SK-N-SH treated with all-trans-retinoic acid at 6 μM for 48 hours (cell line): Measurements from ENCODE around the gene DDRGK1.

ENCODE experiments used
- CSDC2 ChIP-seq: fragments of 250-450 bp; sonication (Bioruptor Pico); IDR thresholded peaks from 2 replicates; pipeline ENCODE4 v1.5.0; 2020; ENCODE audit warnings: mild to moderate bottlenecking, moderate library complexity
- CSRNP3 ChIP-seq: fragments of 250-450 bp; sonication (Bioruptor Pico); IDR thresholded peaks from 2 replicates; pipeline ENCODE4 v1.5.1; 2021; ENCODE audit warnings: mild to moderate bottlenecking, moderate library complexity
- ZC3H10 ChIP-seq: fragments of 250-450 bp; sonication (Bioruptor Pico); IDR thresholded peaks from 2 replicates; pipeline ENCODE4 v1.5.1; 2021; ENCODE audit warnings: mild to moderate bottlenecking, moderate library complexity
- TF ChIP-seq, protein P1 (sequence below): fragments of 250-450 bp; sonication (Bioruptor Pico); IDR thresholded peaks from 2 replicates; pipeline ENCODE4 v1.8.0; 2020; ENCODE audit warnings: mild to moderate bottlenecking, moderate library complexity, borderline replicate concordance

DNA sequence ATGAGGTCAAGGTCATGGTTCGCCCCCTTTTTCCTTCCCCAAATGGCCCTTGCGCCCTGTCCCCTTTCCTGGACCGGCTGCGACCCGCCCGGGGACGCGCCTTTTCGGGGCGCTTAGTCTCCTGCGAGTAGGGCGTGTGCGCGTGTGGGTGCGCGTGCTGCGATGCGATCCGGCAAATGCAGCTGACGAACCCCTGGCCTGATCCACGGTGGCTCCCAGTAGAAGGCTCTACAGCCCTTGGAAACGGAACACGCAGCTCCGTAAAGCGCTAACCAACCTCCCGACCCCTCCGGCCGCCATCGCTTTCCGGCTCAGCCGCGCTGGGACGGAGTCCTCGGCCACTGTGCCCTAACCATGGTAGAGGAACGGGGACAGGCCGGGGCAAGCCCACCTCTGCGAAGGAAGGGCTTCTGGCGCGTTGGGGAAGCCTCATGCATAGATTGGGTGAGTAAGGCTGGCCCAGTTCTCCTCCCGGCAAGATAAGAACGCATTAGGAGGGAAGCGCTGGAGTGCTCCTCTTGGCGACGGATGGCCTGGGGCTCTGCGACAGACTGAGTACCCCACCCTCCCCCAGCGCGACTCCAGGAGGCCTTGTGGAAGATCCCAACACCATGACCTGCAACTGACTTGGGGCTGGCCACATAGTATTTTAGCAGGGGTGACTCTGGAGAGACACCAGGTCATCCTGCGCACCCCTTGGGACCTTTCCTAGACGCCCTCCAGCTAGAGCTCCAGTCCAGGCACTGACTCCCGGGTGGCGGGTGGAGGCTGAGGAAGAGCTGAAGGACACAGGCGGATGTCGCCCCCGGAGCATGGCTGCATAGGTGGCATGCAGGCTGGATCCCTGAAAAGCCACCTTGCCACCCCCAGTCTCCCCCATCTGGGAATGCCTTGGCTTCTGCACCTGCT lies 35.6 kb upstream of the DDRGK1 start:
- TF ChIP-seq ZC3H10 (CRISPR knock-in tag): no peak
- TF ChIP-seq, protein P1, sequence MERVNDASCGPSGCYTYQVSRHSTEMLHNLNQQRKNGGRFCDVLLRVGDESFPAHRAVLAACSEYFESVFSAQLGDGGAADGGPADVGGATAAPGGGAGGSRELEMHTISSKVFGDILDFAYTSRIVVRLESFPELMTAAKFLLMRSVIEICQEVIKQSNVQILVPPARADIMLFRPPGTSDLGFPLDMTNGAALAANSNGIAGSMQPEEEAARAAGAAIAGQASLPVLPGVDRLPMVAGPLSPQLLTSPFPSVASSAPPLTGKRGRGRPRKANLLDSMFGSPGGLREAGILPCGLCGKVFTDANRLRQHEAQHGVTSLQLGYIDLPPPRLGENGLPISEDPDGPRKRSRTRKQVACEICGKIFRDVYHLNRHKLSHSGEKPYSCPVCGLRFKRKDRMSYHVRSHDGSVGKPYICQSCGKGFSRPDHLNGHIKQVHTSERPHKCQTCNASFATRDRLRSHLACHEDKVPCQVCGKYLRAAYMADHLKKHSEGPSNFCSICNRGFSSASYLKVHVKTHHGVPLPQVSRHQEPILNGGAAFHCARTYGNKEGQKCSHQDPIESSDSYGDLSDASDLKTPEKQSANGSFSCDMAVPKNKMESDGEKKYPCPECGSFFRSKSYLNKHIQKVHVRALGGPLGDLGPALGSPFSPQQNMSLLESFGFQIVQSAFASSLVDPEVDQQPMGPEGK (CRISPR knock-in tag): no peak
- TF ChIP-seq CSRNP3: no peak
- TF ChIP-seq CSDC2 (CRISPR knock-in tag): no peak
